K562 (cell line): ENCODE measurements around the gene DHX57. TPM values are rescaled to one million over a fixed set of nuclear protein-coding genes. Genes with fewer than 3 reads are reported as not detected.

Source experiments
- CBFB ChIP-seq: sonication (generic); formaldehyde crosslinking; IDR thresholded peaks from 2 replicates; pipeline ENCODE4 v1.4.0; 2020; ENCODE audit warnings: mild to moderate bottlenecking, missing genetic modification reagents
- CHCHD3 ChIP-seq: fragments of 250-450 bp; sonication (Bioruptor Pico); IDR thresholded peaks from 2 replicates; pipeline ENCODE4 v2.1.2; 2022; ENCODE audit warnings: mild to moderate bottlenecking
- DIDO1 ChIP-seq: fragments of 450-650 bp; IDR thresholded peaks from 2 replicates; pipeline ENCODE4 v1.6.1; 2016; ENCODE audit warnings: low read depth, missing biosample characterization, missing genetic modification characterization
- EHMT2 ChIP-seq: fragments of 450-650 bp; IDR thresholded peaks from 2 replicates; pipeline ENCODE4 v1.6.1; 2018; ENCODE audit warnings: antibody characterized with exemption
- FOXA1 ChIP-seq: fragments of 450-650 bp; IDR thresholded peaks from 2 replicates; pipeline ENCODE4 v1.6.1; 2016; ENCODE audit warnings: mild to moderate bottlenecking, borderline replicate concordance
- FOXA3 ChIP-seq, 2 experiments: fragments of 450-650 bp in 1 of 2; sonication (generic) in 1 of 2; formaldehyde crosslinking; IDR thresholded peaks in 1 of 2; conservative IDR thresholded peaks in 1 of 2; 2 replicates each; pipeline versions ENCODE4 v1.4.0 to v1.8.0; 2020 to 2022; ENCODE audit warnings: mild to moderate bottlenecking in 2 of 2, missing genetic modification reagents in 1 of 2
- HDAC2 ChIP-seq: fragments of 450-650 bp; IDR thresholded peaks from 2 replicates; pipeline ENCODE4 v1.6.1; 2016; ENCODE audit warnings: mild to moderate bottlenecking
- HLTF ChIP-seq: fragments of 450-650 bp; IDR thresholded peaks from 2 replicates; pipeline ENCODE4 v1.6.1; 2016
- HMGN3 ChIP-seq: IDR thresholded peaks from 2 replicates; pipeline ENCODE4 v1.6.1; 2011; ENCODE audit warnings: borderline replicate concordance, low read depth, mild to moderate bottlenecking, mixed read lengths, low read length; ENCODE audit not compliant: insufficient read length; ENCODE audit errors: extremely low read depth
- HOMEZ ChIP-seq: fragments of 250-450 bp; sonication (Bioruptor Pico); IDR thresholded peaks from 2 replicates; pipeline ENCODE4 v1.4.0; 2020; ENCODE audit warnings: mild to moderate bottlenecking, moderate library complexity
- KAT7 ChIP-seq: sonication (generic); formaldehyde crosslinking; IDR thresholded peaks from 2 replicates; pipeline ENCODE4 v1.8.0; 2022; ENCODE audit warnings: missing genetic modification reagents, mild to moderate bottlenecking, borderline replicate concordance
- MAFK ChIP-seq: IDR thresholded peaks from 2 replicates; pipeline ENCODE4 v1.6.1; 2011; ENCODE audit warnings: low read length, improper control_type of control experiment
- NFRKB ChIP-seq: fragments of 450-650 bp; IDR thresholded peaks from 2 replicates; pipeline ENCODE4 v1.6.1; 2016; ENCODE audit warnings: low read depth
- POLR2AphosphoS2 ChIP-seq: IDR thresholded peaks from 2 replicates; pipeline ENCODE4 v1.6.1; 2012; ENCODE audit warnings: low read length, improper control_type of control experiment
- RNF219 ChIP-seq: fragments of 250-450 bp; sonication (Bioruptor Pico); IDR thresholded peaks from 2 replicates; pipeline ENCODE4 v1.5.0; 2022; ENCODE audit warnings: mild to moderate bottlenecking
- SREBF1 ChIP-seq: fragments of 150-350 bp; IDR thresholded peaks from 2 replicates; pipeline ENCODE4 v1.6.1; 2014; ENCODE audit warnings: antibody characterized with exemption, low read depth, low read length, borderline replicate concordance
- TAL1 ChIP-seq: fragments of 450-650 bp; IDR thresholded peaks from 2 replicates; pipeline ENCODE4 v1.6.1; 2016; ENCODE audit warnings: mild to moderate bottlenecking
- TCFL5 ChIP-seq: fragments of 250-450 bp; sonication (Bioruptor Pico); conservative IDR thresholded peaks from 2 replicates; pipeline ENCODE4 v1.6.1; 2021; ENCODE audit warnings: mild to moderate bottlenecking, moderate library complexity, matching md5 sums
- TEAD1 ChIP-seq, 2 experiments: fragments of 450-650 bp in 1 of 2; sonication (generic) in 1 of 2; formaldehyde crosslinking; IDR thresholded peaks; 2 replicates each; pipeline versions ENCODE4 v1.4.0 to v1.8.0; 2020 to 2022; ENCODE audit warnings: mild to moderate bottlenecking in 2 of 2, missing genetic modification reagents in 1 of 2
- ZKSCAN3 ChIP-seq: fragments of 250-450 bp; sonication (Bioruptor Pico); IDR thresholded peaks from 2 replicates; pipeline ENCODE4 v1.4.0; 2020
- ZNF146 ChIP-seq: IDR thresholded peaks from one replicate; pipeline ENCODE4 v1.6.1; 2018; ENCODE audit warnings: missing compliant biosample characterization; ENCODE audit not compliant: unreplicated experiment
- ZNF165 ChIP-seq: fragments of 250-450 bp; sonication (Bioruptor Pico); IDR thresholded peaks from 2 replicates; pipeline ENCODE4 v1.4.0; 2020; ENCODE audit warnings: borderline replicate concordance
- ZNF384 ChIP-seq: IDR thresholded peaks from 2 replicates; pipeline ENCODE4 v1.6.1; 2012; ENCODE audit warnings: low read depth, low read length, improper control_type of control experiment
- ZNF766 ChIP-seq: fragments of 200-800 bp; sonication (Bioruptor generic); conservative IDR thresholded peaks from 2 replicates; pipeline ENCODE4 v1.6.1; 2016; ENCODE audit warnings: missing genetic modification characterization, missing compliant biosample characterization
- ZNF780A ChIP-seq: fragments of 250-450 bp; sonication (Bioruptor Pico); IDR thresholded peaks from 2 replicates; pipeline ENCODE4 v1.5.0; 2021; ENCODE audit warnings: mild to moderate bottlenecking
- polyA plus RNA-seq, 8 experiments: library from polyadenylated mRNA; depleted of rRNA in 4 of 8; stranded (reverse) in 5 of 8; unstranded in 3 of 8; fragments of >200 nt; fragmentation: Nextera tagmentation in 2 of 8; fragmentation: Illumina TruSeq in 1 of 8; extraction: Ambion mirVana in 2 of 8; extraction: Trizol in 1 of 8; gene quantifications; 2 replicates each; pipeline versions ENCODE4 v1.2.1 to v1.2.3, GENCODE V29; 2011 to 2014; ENCODE audit warnings: inconsistent platforms in 1 of 8, missing spikeins in 1 of 8
- total RNA-seq, 7 experiments: library from RNA; depleted of rRNA in 6 of 7; stranded (reverse); fragments of >200 nt in 6 of 7; fragmentation: Illumina TruSeq in 2 of 7; extraction: Trizol in 2 of 7; gene quantifications; 2 replicates each; pipeline versions ENCODE4 v1.2.1 to v1.2.3, GENCODE V29; 2011 to 2021; ENCODE audit warnings: low replicate concordance in 1 of 7
- TF ChIP-seq, protein P1 (sequence below): sonication (generic); formaldehyde crosslinking; IDR thresholded peaks from 2 replicates; pipeline ENCODE4 v1.8.0; 2022; ENCODE audit warnings: mild to moderate bottlenecking, low read depth, missing genetic modification reagents

DHX57 gene
- total and polyA plus RNA-seq, 9 of the 15 experiments (the other 6 are each of a cell fraction or from before 2014, with no cell fraction given) = 7.4 to 23.6 (median 17.9) TPM

DNA sequence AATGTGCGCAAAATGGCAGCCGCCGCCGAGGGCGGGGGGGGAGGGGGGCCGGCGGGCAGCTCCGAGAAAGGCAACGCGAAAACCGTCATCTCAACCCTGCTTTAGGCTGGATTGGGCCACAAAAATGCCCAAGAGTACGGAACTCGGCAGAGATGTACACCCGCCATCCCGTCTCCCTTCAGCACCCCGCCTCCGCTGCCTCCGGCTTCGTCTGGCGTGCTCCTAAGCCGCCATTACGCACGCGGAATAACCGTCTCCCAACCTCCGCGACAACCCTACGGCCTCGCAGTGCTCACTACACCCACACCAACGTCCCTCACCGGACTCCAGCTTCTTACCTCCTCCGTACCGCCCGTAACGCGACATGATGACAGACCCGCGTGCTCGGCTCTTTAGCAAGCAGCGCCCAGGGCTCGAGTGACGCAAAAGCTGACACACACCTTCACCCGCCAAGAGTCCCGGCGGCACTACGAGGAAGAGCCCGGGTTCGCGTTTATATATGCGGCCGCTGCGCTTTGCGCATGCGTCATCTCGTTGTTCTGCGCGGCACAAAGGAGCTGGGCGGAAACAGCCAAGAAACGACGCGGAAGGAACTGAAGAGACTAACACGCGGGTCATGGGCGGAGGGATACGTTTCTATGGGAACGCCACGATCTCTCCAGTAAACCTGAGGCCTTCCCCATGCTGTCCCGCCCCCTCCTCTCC is 124.7 kb downstream of the DHX57 start, which contains the start of gene SRSF7 (continued):
- TF ChIP-seq DIDO1 (0 out of 2 replicates have a peak, but pooled peaks have one; percentile 52), ZNF780A (0 out of 2 replicates have a peak, but pooled peaks have one; percentile 48), HDAC2 (peak; percentile 86), ZNF165 (CRISPR knock-in tag) (no peak), SREBF1 (no peak), HOMEZ (CRISPR knock-in tag) (no peak), KAT7 (peak; percentile 99; the same call in 1 of the 2 replicates), ZKSCAN3 (CRISPR knock-in tag) (no peak), TEAD1 (CRISPR knock-in tag; IDR thresholded peaks at IDR 0.05) (peak in 1 of 2 experiments; percentile 91; a peak in 2 of 4 replicates), POLR2AphosphoS2 (peak; percentile 98), FOXA3 (CRISPR knock-in tag; conservative IDR thresholded peaks at IDR 0.05 in 1 of 2, IDR thresholded peaks at IDR 0.05 in 1 of 2) (peak in 1 of 2 experiments; percentile 80; a peak in 2 of 4 replicates), ZNF146 (CRISPR knock-in tag) (peak; percentile 3), NFRKB (peak; percentile 99), HLTF (peak; percentile 94), TCFL5 (CRISPR knock-in tag) (no peak), HMGN3 (peak; percentile 76), CHCHD3 (peak; percentile 94), MAFK (no peak), ZNF384 (peak; percentile 3; the same call in 1 of the 2 replicates), RNF219 (CRISPR knock-in tag) (0 out of 2 replicates have a peak, but pooled peaks have one; percentile 24), CBFB (CRISPR knock-in tag) (no peak; the same call in none of the 2 replicates), FOXA1 (no peak), EHMT2 (no peak), ZNF766 (CRISPR knock-in tag) (no peak; the same call in 1 of the 2 replicates), TAL1 (no peak)
- TF ChIP-seq, protein P1, sequence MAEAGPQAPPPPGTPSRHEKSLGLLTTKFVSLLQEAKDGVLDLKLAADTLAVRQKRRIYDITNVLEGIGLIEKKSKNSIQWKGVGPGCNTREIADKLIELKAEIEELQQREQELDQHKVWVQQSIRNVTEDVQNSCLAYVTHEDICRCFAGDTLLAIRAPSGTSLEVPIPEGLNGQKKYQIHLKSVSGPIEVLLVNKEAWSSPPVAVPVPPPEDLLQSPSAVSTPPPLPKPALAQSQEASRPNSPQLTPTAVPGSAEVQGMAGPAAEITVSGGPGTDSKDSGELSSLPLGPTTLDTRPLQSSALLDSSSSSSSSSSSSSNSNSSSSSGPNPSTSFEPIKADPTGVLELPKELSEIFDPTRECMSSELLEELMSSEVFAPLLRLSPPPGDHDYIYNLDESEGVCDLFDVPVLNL (CRISPR knock-in tag) = peak; percentile 90
